ENCODE measurements around the gene THBS1.

The THBS1 gene

GRCh38 chr15:39641191-39641889 lies 60.5 kb downstream of the THBS1 start:
- no peak for DNase-seq

- no peak for DNase-seq
Observed at GRCh38 chr15:39642011-39642640, 61.2 kb downstream of the THBS1 start.

- DNase-seq: no peak
Observed at GRCh38 chr15:39643727-39644126, 62.8 kb downstream of the THBS1 start.

GRCh38 chr15:39644136-39644535 lies 63.3 kb downstream of the THBS1 start:
- DNase-seq: no peak

- no peak for DNase-seq
Observed at GRCh38 chr15:39645138-39645975, 64.5 kb downstream of the THBS1 start.

GRCh38 chr15:39645976-39646257 lies 65.0 kb downstream of the THBS1 start:
- DNase-seq: no peak

GRCh38 chr15:39646425-39646824 lies 65.5 kb downstream of the THBS1 start:
- DNase-seq: no peak
